Measurements from ENCODE around the gene COL20A1. TPM values are rescaled to one million over a fixed set of nuclear protein-coding genes. Genes with fewer than 3 reads are reported as not detected.

COL20A1 gene
- total RNA-seq, 4 donors from 2014 or later: 0.20 to 0.44 TPM; not detected in 2

- no peak overlapping the region for H3K4me3 ChIP-seq
Measured at GRCh38 chr20:63269724-63270123, 23.3 kb upstream of the COL20A1 start.

GRCh38 chr20:63270606-63271325, 22.2 kb upstream of the COL20A1 start:
- DNase-seq (ENCODE audit: low spot score in 2 of 2): no peak
- Histone ChIP-seq H3K4me3 (no peak overlapping the region), H3K4me1 (peaks cover 0 to 47% (median 21%) of the 10 kb centered on the region in 4 donors), H3K9me3 (no peaks in the 10 kb centered on the region), H3K27me3 (peaks cover 0 to 19% of the 10 kb centered on the region in 2 donors), H3K36me3 (peaks cover 0 to 4% (median 0%) of the 10 kb centered on the region in 3 donors), H3K27ac (no peak overlapping the region)
- WGBS, 2 donors: 83 to 87% methylated on average over 9 of the region's 9 CpGs
- TF ChIP-seq CTCF (IDR thresholded peaks at IDR 0.05) (no peak), EP300 (IDR thresholded peaks at IDR 0.05) (no peak), POLR2A (IDR thresholded peaks at IDR 0.05) (no peak)

More at GRCh38 chr20:63269724-63270123, 23.3 kb upstream of the COL20A1 start:
- no peak for DNase-seq (ENCODE audit: low spot score in 2 of 2)
- WGBS, 2 donors: 90 to 92% methylated on average over 9 of the region's 9 CpGs
- no peaks in the 10 kb centered on the region for H3K36me3 ChIP-seq
- H3K4me1 ChIP-seq: peaks cover 0 to 37% (median 20%) of the 10 kb centered on the region in 4 donors
- H3K27ac ChIP-seq: no peak overlapping the region
- TF ChIP-seq POLR2A (IDR thresholded peaks at IDR 0.05) (no peak), CTCF (IDR thresholded peaks at IDR 0.05) (no peak), EP300 (IDR thresholded peaks at IDR 0.05) (no peak)
- no peaks in the 10 kb centered on the region for H3K9me3 ChIP-seq
- peaks cover 0 to 28% of the 10 kb centered on the region in 2 donors for H3K27me3 ChIP-seq

GRCh38 chr20:63272105-63273058, 20.6 kb upstream of the COL20A1 start, which contains the start of gene ARFGAP1:
Gene ARFGAP1, plus strand, starts transcription at chr20:63272813. Its CDS starts 2,768 bp downstream, at chr20:63275581.
- peak within 1 kb of the TSS; percentile 73 to 96 (median 86) for H3K4me3 ChIP-seq
- DNase-seq (ENCODE audit: low spot score in 2 of 2): peak; percentile 77 to 79
- no peak for TF ChIP-seq CTCF (IDR thresholded peaks at IDR 0.05)
- TF ChIP-seq EP300 (IDR thresholded peaks at IDR 0.05): peak in 1 of 2 donors; percentile 78
- TF ChIP-seq POLR2A (IDR thresholded peaks at IDR 0.05): peak in 1 of 2 donors; percentile 53
- peaks cover 0 to 49% (median 21%) of the 10 kb centered on the region in 4 donors for H3K4me1 ChIP-seq
- peak within 1 kb of the TSS; percentile 10 to 86 (median 80) for H3K27ac ChIP-seq
- no peaks in the 10 kb centered on the region for H3K9me3 ChIP-seq
- peaks cover 0 to 7% of the 10 kb centered on the region in 2 donors for H3K27me3 ChIP-seq
- 1 to 10% methylated on average over 6 to 33 of the region's 97 CpGs for WGBS, 2 donors
- peaks cover 0 to 21% (median 11%) of the 10 kb centered on the region in 3 donors for H3K36me3 ChIP-seq

DNA sequence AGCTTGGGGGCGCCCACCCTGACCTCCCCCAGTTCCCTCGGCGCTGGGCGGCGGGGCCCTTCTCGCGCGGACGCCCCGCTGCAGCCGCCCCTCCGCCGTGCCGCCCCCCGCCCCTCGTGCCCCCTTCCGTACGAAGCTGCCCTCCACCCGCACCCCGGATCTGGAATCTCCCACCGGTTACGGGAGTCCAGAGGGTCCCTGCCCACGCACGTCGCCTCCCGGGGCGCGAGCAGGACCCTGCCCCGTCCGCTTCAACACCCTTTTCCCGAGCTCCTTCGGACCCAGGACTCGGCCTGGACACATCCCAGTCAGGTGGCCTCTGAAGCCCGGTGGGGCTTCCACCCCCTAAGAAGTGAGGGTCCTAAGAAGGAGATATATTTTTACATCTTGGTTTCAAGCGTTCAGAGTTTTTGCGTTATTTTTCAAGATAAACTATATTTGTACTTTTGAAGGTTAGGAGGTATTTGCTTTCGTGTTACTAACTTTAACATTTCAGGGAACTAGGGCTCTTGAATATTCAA, 19.9 kb upstream of the COL20A1 start:
- WGBS, 2 donors: 0 to 1% methylated on average over 17 to 34 of the region's 37 CpGs
- peak overlapping the region in 3 of 4 donors; percentile 73 to 86 (median 86) for H3K27ac ChIP-seq
- H3K27me3 ChIP-seq: no peaks in the 10 kb centered on the region

More for the DNA sequence above, 19.9 kb upstream of the COL20A1 start:
- Histone ChIP-seq H3K9me3 (no peaks in the 10 kb centered on the region), H3K36me3 (peaks cover 0 to 28% (median 11%) of the 10 kb centered on the region in 3 donors), H3K4me1 (peaks cover 0 to 49% (median 21%) of the 10 kb centered on the region in 4 donors), H3K4me3 (peak overlapping the region; percentile 73 to 96 (median 86))
- DNase-seq (ENCODE audit: low spot score in 2 of 2): no peak
- TF ChIP-seq CTCF (IDR thresholded peaks at IDR 0.05) (no peak), POLR2A (IDR thresholded peaks at IDR 0.05) (no peak), EP300 (IDR thresholded peaks at IDR 0.05) (no peak)

Data from tibial nerve (tissue), 4 donors.